Omental fat pad (tissue), 4 donors: ENCODE results near the gene AHNAK2. TPM values are rescaled to one million over a fixed set of nuclear protein-coding genes. Genes with fewer than 3 reads are reported as not detected.

Source experiments
- ATAC-seq: fragments of 150-250 bp; one replicate; pipeline ENCODE4 v1.9.1; 2016; ENCODE audit warnings: mild to moderate bottlenecking, moderate library complexity; ENCODE audit not compliant: low FRiP score
- DNase-seq: peaks from one replicate; pipeline ENCODE4 v3.0.0-alpha.2; 2019; ENCODE audit warnings: low spot score
- CTCF ChIP-seq, 3 donors: fragments of 450-650 bp; IDR thresholded peaks; one replicate each; pipeline ENCODE4 v1.5.1; 2016 to 2017; ENCODE audit warnings: antibody characterized with exemption in 3 of 3, mild to moderate bottlenecking in 3 of 3, moderate library complexity in 2 of 3
- total RNA-seq, 4 donors: library from RNA; depleted of rRNA; stranded (reverse); fragments of >200 nt; gene quantifications; one replicate each; pipeline ENCODE4 v1.1.0, GENCODE V29; 2016

AHNAK2 gene
- total RNA-seq, 4 donors from 2014 or later: 18.6 to 44.5 (median 34.2) TPM

- DNase-seq (no peak), ATAC-seq (no peak)
- no peak for TF ChIP-seq CTCF (IDR thresholded peaks at IDR 0.05)
Observed at GRCh38 chr14:105023144-105023543, 45.0 kb upstream of the AHNAK2 start.

GRCh38 chr14:105022276-105022670, 44.1 kb upstream of the AHNAK2 start:
- DNase-seq (no peak), ATAC-seq (no peak)
- no peak for TF ChIP-seq CTCF (IDR thresholded peaks at IDR 0.05)

- TF ChIP-seq CTCF (IDR thresholded peaks at IDR 0.05): no peak
- DNase-seq (no peak), ATAC-seq (peak; percentile 2)
Observed at GRCh38 chr14:105021656-105022275, 43.6 kb upstream of the AHNAK2 start.

- TF ChIP-seq CTCF (IDR thresholded peaks at IDR 0.05): no peak
- DNase-seq: peak; percentile 95
- ATAC-seq: peak; percentile 97
Observed at GRCh38 chr14:105020815-105021655, 42.9 kb upstream of the AHNAK2 start, which contains the start of gene CDCA4. Gene CDCA4, minus strand, starts transcription at chr14:105021083. Its CDS starts 9,154 bp downstream, at chr14:105011929.

- DNase-seq (peak; percentile 32), ATAC-seq (peak; percentile 34)
Observed at GRCh38 chr14:105019861-105020814, 42.0 kb upstream of the AHNAK2 start.

More at GRCh38 chr14:105019861-105020814, 42.0 kb upstream of the AHNAK2 start:
- no peak for TF ChIP-seq CTCF (IDR thresholded peaks at IDR 0.05)
